ENCODE results near the gene IGSF8. TPM values are rescaled to one million over a fixed set of nuclear protein-coding genes. Genes with fewer than 3 reads are reported as not detected.

IGSF8 gene
- total RNA-seq, 1 experiment from 2014 or later, result 35.6 TPM

DNA sequence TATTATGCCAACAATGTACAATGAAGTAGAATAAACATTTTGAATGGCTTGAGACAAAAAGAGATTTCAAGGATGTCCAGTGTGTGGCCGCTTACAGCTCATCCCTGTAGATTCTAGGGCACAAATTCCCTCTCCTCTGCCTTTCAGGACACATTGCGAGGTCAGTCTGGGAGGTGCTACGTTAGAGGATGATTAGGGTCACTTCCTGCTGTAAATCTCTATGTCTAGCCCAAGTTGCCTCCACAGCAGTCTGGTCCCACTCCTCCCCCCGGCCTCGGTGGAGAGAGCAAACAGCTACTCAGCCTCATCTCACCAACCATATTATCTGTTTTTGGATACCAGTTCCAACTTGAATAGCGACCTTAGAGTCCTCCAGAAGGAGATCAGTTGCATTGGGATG lies 45.5 kb downstream of the IGSF8 start:
- RAD21 ChIA-PET (ENCODE audit: low non-redundant PET in 1 of 2, low total read pairs in 2 of 2, uncharacterized antibody in 2 of 2, unreplicated experiment in 2 of 2), result interaction anchor here in 1 of 2 experiments (0.6 kb wide), 1 partner anchor 25 kb away, joined by 4 read pairs; no protein-coding TSS in a partner anchor
- intact Hi-C loops (cut with micrococcal nuclease), result no loop called here
- no peak for ATAC-seq
- H3K4me1 ChIP-seq (ENCODE audit: control insufficient read depth in 1 of 2, insufficient read depth in 2 of 2, low read length in 2 of 2), result no peaks in the 10 kb centered on the region
- POLR2A ChIA-PET, result no interaction called here
- CTCF ChIA-PET, result interaction anchor here (1.7 kb wide), 1 partner anchor 33 kb away, joined by 5 read pairs; no protein-coding TSS in a partner anchor
- H3K36me3 ChIP-seq (ENCODE audit: control insufficient read depth in 1 of 2, insufficient read depth in 2 of 2, low read length in 2 of 2), result no peaks in the 10 kb centered on the region
- no peak for DNase-seq (ENCODE audit: low read depth, low spot score)
- no peaks in the 10 kb centered on the region for H4K20me1 ChIP-seq (ENCODE audit: insufficient read depth)
- no peaks in the 10 kb centered on the region for H3K9me2 ChIP-seq (ENCODE audit: insufficient read depth)
- BruUV-seq (replicated peaks), result no TSS peak
- peaks cover 23% of the 10 kb centered on the region for H3K27me3 ChIP-seq (ENCODE audit: insufficient read depth, low read length)
- no peaks in the 10 kb centered on the region for H3K9me3 ChIP-seq (ENCODE audit: control insufficient read depth in 1 of 2, insufficient read depth in 1 of 2, low read depth in 1 of 2, low read length in 2 of 2)
- TF ChIP-seq TCF7L2 (IDR thresholded peaks at IDR 0.05; ENCODE audit: borderline replicate concordance, extremely low read depth, insufficient read depth, insufficient read length) (no peak), POLR2AphosphoS5 (IDR thresholded peaks at IDR 0.05; ENCODE audit: low read depth, low read length) (no peak), SP1 (IDR thresholded peaks at IDR 0.05; ENCODE audit: low read depth) (no peak), EZH2phosphoT487 (IDR thresholded peaks at IDR 0.05; ENCODE audit: borderline replicate concordance) (no peak), ELF1 (IDR thresholded peaks at IDR 0.05; ENCODE audit: borderline replicate concordance, low read depth) (no peak), SRF (IDR thresholded peaks at IDR 0.05; ENCODE audit: low read depth) (no peak), RAD21 (IDR thresholded peaks at IDR 0.05; ENCODE audit: low read depth) (no peak), EGR1 (IDR thresholded peaks at IDR 0.05; ENCODE audit: low read depth) (no peak), POLR2A (IDR thresholded peaks at IDR 0.05; ENCODE audit: borderline replicate concordance, extremely low read depth, insufficient read depth, insufficient read length) (no peak), FOSL1 (IDR thresholded peaks at IDR 0.05; ENCODE audit: low read depth) (no peak)
- TF ChIP-seq, protein P1, sequence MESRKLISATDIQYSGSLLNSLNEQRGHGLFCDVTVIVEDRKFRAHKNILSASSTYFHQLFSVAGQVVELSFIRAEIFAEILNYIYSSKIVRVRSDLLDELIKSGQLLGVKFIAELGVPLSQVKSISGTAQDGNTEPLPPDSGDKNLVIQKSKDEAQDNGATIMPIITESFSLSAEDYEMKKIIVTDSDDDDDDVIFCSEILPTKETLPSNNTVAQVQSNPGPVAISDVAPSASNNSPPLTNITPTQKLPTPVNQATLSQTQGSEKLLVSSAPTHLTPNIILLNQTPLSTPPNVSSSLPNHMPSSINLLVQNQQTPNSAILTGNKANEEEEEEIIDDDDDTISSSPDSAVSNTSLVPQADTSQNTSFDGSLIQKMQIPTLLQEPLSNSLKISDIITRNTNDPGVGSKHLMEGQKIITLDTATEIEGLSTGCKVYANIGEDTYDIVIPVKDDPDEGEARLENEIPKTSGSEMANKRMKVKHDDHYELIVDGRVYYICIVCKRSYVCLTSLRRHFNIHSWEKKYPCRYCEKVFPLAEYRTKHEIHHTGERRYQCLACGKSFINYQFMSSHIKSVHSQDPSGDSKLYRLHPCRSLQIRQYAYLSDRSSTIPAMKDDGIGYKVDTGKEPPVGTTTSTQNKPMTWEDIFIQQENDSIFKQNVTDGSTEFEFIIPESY (IDR thresholded peaks at IDR 0.05; ENCODE audit: extremely low read depth, insufficient replicate concordance, low read length), result no peak
- TF ChIP-seq, protein P2, sequence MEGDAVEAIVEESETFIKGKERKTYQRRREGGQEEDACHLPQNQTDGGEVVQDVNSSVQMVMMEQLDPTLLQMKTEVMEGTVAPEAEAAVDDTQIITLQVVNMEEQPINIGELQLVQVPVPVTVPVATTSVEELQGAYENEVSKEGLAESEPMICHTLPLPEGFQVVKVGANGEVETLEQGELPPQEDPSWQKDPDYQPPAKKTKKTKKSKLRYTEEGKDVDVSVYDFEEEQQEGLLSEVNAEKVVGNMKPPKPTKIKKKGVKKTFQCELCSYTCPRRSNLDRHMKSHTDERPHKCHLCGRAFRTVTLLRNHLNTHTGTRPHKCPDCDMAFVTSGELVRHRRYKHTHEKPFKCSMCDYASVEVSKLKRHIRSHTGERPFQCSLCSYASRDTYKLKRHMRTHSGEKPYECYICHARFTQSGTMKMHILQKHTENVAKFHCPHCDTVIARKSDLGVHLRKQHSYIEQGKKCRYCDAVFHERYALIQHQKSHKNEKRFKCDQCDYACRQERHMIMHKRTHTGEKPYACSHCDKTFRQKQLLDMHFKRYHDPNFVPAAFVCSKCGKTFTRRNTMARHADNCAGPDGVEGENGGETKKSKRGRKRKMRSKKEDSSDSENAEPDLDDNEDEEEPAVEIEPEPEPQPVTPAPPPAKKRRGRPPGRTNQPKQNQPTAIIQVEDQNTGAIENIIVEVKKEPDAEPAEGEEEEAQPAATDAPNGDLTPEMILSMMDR (IDR thresholded peaks at IDR 0.05 in 2 of 3, conservative IDR thresholded peaks at IDR 0.05 in 1 of 3; ENCODE audit: borderline replicate concordance in 1 of 3, insufficient read depth in 1 of 3, low read depth in 2 of 3, low read length in 2 of 3), result no peak
- no peak overlapping the region for H3K27ac ChIP-seq (ENCODE audit: low read depth, low read length)
- no peak overlapping the region for H3K4me3 ChIP-seq (replicated peaks in 1 of 2; ENCODE audit: low read depth in 1 of 2, low read length in 2 of 2)
- H2AFZ ChIP-seq (ENCODE audit: low read depth, low read length, poor library complexity, severe bottlenecking), result no peak overlapping the region
- H3K9ac ChIP-seq (ENCODE audit: low read length), result no peak overlapping the region
- H3K79me2 ChIP-seq (ENCODE audit: insufficient read depth, low read length), result no peaks in the 10 kb centered on the region
- no peak overlapping the region for H3K4me2 ChIP-seq (ENCODE audit: low read length)
